ENCODE data around the gene CD37.
"Not testable (repeated sequence)": the region's sequence is repeated elsewhere in the genome, so short reads cannot be mapped to it uniquely, and the experiment has no call there.

CD37 gene

GRCh38 chr19:49335071-49335783, at the start of gene CD37:
Gene CD37 (plus strand): TSS chr19:49335406. CDS start chr19:49335541, 135 bp downstream.
- Mint-ChIP-seq H3K36me3 (ENCODE audit: insufficient read depth) (peaks cover 31% of the 10 kb centered on the region), H3K4me3 (peak within 1 kb of the TSS; percentile 92), H3K27ac (ENCODE audit: low read depth) (peak within 1 kb of the TSS; percentile 95), H3K27me3 (no peaks in the 10 kb centered on the region), H3K9me3 (no peaks in the 10 kb centered on the region), H3K4me1 (peaks cover 86% of the 10 kb centered on the region)
- peak; percentile 46 to 50 for DNase-seq (ENCODE audit: low spot score in 2 of 2)
- ATAC-seq (replicated peaks; ENCODE audit: extremely low read depth, poor library complexity, severe bottlenecking) = peak; percentile 65

- no peak overlapping the region for H3K4me3 Mint-ChIP-seq
- H3K4me1 Mint-ChIP-seq = no peaks in the 10 kb centered on the region
- no peaks in the 10 kb centered on the region for H3K36me3 Mint-ChIP-seq (ENCODE audit: insufficient read depth)
- no peaks in the 10 kb centered on the region for H3K9me3 Mint-ChIP-seq
- no peak for DNase-seq (ENCODE audit: low spot score in 2 of 2)
- ATAC-seq (replicated peaks; ENCODE audit: extremely low read depth, poor library complexity, severe bottlenecking) = no peak
- H3K27ac Mint-ChIP-seq (ENCODE audit: low read depth) = no peak overlapping the region
- no peaks in the 10 kb centered on the region for H3K27me3 Mint-ChIP-seq
Measured at GRCh38 chr19:49287141-49287770, 48.0 kb upstream of the CD37 start.

GRCh38 chr19:49288205-49288604, 47.0 kb upstream of the CD37 start:
- H3K27me3 Mint-ChIP-seq; H3K4me1 Mint-ChIP-seq; H3K27ac Mint-ChIP-seq (ENCODE audit: low read depth); H3K4me3 Mint-ChIP-seq; H3K9me3 Mint-ChIP-seq; DNase-seq (ENCODE audit: low spot score in 2 of 2); H3K36me3 Mint-ChIP-seq (ENCODE audit: insufficient read depth); ATAC-seq (replicated peaks; ENCODE audit: extremely low read depth, poor library complexity, severe bottlenecking): not testable (repeated sequence)

- not testable (repeated sequence) for ATAC-seq (replicated peaks; ENCODE audit: extremely low read depth, poor library complexity, severe bottlenecking); H3K27me3 Mint-ChIP-seq; H3K4me1 Mint-ChIP-seq; H3K27ac Mint-ChIP-seq (ENCODE audit: low read depth); H3K9me3 Mint-ChIP-seq; H3K36me3 Mint-ChIP-seq (ENCODE audit: insufficient read depth); DNase-seq (ENCODE audit: low spot score in 2 of 2); H3K4me3 Mint-ChIP-seq
Measured at GRCh38 chr19:49289286-49289685, 45.9 kb upstream of the CD37 start.

GRCh38 chr19:49290517-49290916, 44.7 kb upstream of the CD37 start:
- Mint-ChIP-seq H3K27ac (ENCODE audit: low read depth) (no peak overlapping the region), H3K4me3 (no peak overlapping the region), H3K27me3 (no peaks in the 10 kb centered on the region), H3K4me1 (no peaks in the 10 kb centered on the region), H3K9me3 (no peaks in the 10 kb centered on the region), H3K36me3 (ENCODE audit: insufficient read depth) (no peaks in the 10 kb centered on the region)
- ATAC-seq (replicated peaks; ENCODE audit: extremely low read depth, poor library complexity, severe bottlenecking) (no peak), DNase-seq (ENCODE audit: low spot score in 2 of 2) (no peak)

GRCh38 chr19:49294401-49294800, 40.8 kb upstream of the CD37 start:
- H3K27ac Mint-ChIP-seq (ENCODE audit: low read depth) = no peak overlapping the region
- no peak overlapping the region for H3K4me3 Mint-ChIP-seq
- DNase-seq (ENCODE audit: low spot score in 2 of 2) (no peak), ATAC-seq (replicated peaks; ENCODE audit: extremely low read depth, poor library complexity, severe bottlenecking) (no peak)
- no peaks in the 10 kb centered on the region for H3K27me3 Mint-ChIP-seq
- no peaks in the 10 kb centered on the region for H3K4me1 Mint-ChIP-seq
- H3K9me3 Mint-ChIP-seq = no peaks in the 10 kb centered on the region
- no peaks in the 10 kb centered on the region for H3K36me3 Mint-ChIP-seq (ENCODE audit: insufficient read depth)

GRCh38 chr19:49295208-49295880, 39.9 kb upstream of the CD37 start:
- Mint-ChIP-seq H3K4me1 (no peaks in the 10 kb centered on the region), H3K27ac (ENCODE audit: low read depth) (no peak overlapping the region), H3K27me3 (no peaks in the 10 kb centered on the region), H3K9me3 (no peaks in the 10 kb centered on the region), H3K4me3 (no peak overlapping the region), H3K36me3 (ENCODE audit: insufficient read depth) (no peaks in the 10 kb centered on the region)
- no peak for DNase-seq (ENCODE audit: low spot score in 2 of 2)
- ATAC-seq (replicated peaks; ENCODE audit: extremely low read depth, poor library complexity, severe bottlenecking) = no peak

GRCh38 chr19:49297403-49297802, 37.8 kb upstream of the CD37 start:
- Mint-ChIP-seq H3K27ac (ENCODE audit: low read depth) (no peak overlapping the region), H3K4me3 (no peak overlapping the region), H3K27me3 (no peaks in the 10 kb centered on the region), H3K4me1 (peaks cover 6% of the 10 kb centered on the region), H3K9me3 (no peaks in the 10 kb centered on the region), H3K36me3 (ENCODE audit: insufficient read depth) (no peaks in the 10 kb centered on the region)
- ATAC-seq (replicated peaks; ENCODE audit: extremely low read depth, poor library complexity, severe bottlenecking) (no peak), DNase-seq (ENCODE audit: low spot score in 2 of 2) (no peak)

- H3K9me3 Mint-ChIP-seq = not testable (repeated sequence)
Measured at GRCh38 chr19:49298653-49299052, 36.6 kb upstream of the CD37 start.

GRCh38 chr19:49301165-49301865, 33.9 kb upstream of the CD37 start:
- Mint-ChIP-seq H3K27me3 (no peaks in the 10 kb centered on the region), H3K9me3 (no peaks in the 10 kb centered on the region), H3K36me3 (ENCODE audit: insufficient read depth) (no peaks in the 10 kb centered on the region), H3K4me3 (no peak overlapping the region), H3K4me1 (peaks cover 6% of the 10 kb centered on the region), H3K27ac (ENCODE audit: low read depth) (peak overlapping the region; percentile 82)
- ATAC-seq (replicated peaks; ENCODE audit: extremely low read depth, poor library complexity, severe bottlenecking) (peak; percentile 89), DNase-seq (ENCODE audit: low spot score in 2 of 2) (peak; percentile 56 to 69)

More at GRCh38 chr19:49298653-49299052, 36.6 kb upstream of the CD37 start:
- not testable (repeated sequence) for H3K4me1 Mint-ChIP-seq; H3K27me3 Mint-ChIP-seq; ATAC-seq (replicated peaks; ENCODE audit: extremely low read depth, poor library complexity, severe bottlenecking); H3K27ac Mint-ChIP-seq (ENCODE audit: low read depth); H3K4me3 Mint-ChIP-seq; DNase-seq (ENCODE audit: low spot score in 2 of 2); H3K36me3 Mint-ChIP-seq (ENCODE audit: insufficient read depth)

GRCh38 chr19:49301866-49302252, 33.3 kb upstream of the CD37 start:
- H3K4me1 Mint-ChIP-seq = peaks cover 6% of the 10 kb centered on the region
- H3K27ac Mint-ChIP-seq (ENCODE audit: low read depth) = peak overlapping the region; percentile 82
- DNase-seq (ENCODE audit: low spot score in 2 of 2) (no peak), ATAC-seq (replicated peaks; ENCODE audit: extremely low read depth, poor library complexity, severe bottlenecking) (no peak)
- H3K36me3 Mint-ChIP-seq (ENCODE audit: insufficient read depth) = no peaks in the 10 kb centered on the region
- H3K27me3 Mint-ChIP-seq = no peaks in the 10 kb centered on the region
- no peak overlapping the region for H3K4me3 Mint-ChIP-seq
- no peaks in the 10 kb centered on the region for H3K9me3 Mint-ChIP-seq

GRCh38 chr19:49306734-49307133, 28.5 kb upstream of the CD37 start:
- H3K4me1 Mint-ChIP-seq; DNase-seq (ENCODE audit: low spot score in 2 of 2); H3K36me3 Mint-ChIP-seq (ENCODE audit: insufficient read depth); ATAC-seq (replicated peaks; ENCODE audit: extremely low read depth, poor library complexity, severe bottlenecking); H3K27me3 Mint-ChIP-seq; H3K9me3 Mint-ChIP-seq; H3K27ac Mint-ChIP-seq (ENCODE audit: low read depth); H3K4me3 Mint-ChIP-seq: not testable (repeated sequence)

All from central memory CD8-positive, alpha-beta T cell (primary cell).